ENCODE measurements around the gene GPR183.

GPR183 gene

DNA sequence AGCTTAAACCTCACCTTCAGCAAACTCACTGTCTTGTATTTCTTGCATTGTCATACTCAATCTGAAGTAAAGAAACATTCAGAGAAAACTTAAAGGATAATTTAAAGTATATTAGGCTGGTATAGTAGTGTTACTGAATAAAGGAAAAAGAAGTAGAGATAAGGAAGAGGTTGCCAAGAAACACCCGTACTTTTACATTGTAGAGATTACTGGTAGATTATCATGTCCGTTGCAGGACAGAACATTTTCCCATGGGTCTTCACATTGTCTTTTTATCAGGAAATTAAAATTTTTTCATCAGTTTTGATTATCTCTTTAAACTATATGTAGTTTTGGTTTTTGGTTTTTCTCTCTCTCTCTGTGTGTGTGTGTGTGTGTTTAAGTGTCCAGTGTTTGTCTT, 19.9 kb upstream of the GPR183 start:
- TF ChIP-seq TCF12 (IDR thresholded peaks at IDR 0.05; ENCODE audit: low read depth) (no peak), RAD21 (IDR thresholded peaks at IDR 0.05; ENCODE audit: low read depth) (no peak), TAF1 (IDR thresholded peaks at IDR 0.05; ENCODE audit: low read depth) (no peak), TEAD4 (IDR thresholded peaks at IDR 0.05) (no peak), ZBTB7A (IDR thresholded peaks at IDR 0.05; ENCODE audit: low read depth) (no peak), CEBPB (IDR thresholded peaks at IDR 0.05) (no peak)
- TF ChIP-seq, protein P1, sequence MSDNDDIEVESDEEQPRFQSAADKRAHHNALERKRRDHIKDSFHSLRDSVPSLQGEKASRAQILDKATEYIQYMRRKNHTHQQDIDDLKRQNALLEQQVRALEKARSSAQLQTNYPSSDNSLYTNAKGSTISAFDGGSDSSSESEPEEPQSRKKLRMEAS (IDR thresholded peaks at IDR 0.05) = no peak
- TF ChIP-seq, protein P2, sequence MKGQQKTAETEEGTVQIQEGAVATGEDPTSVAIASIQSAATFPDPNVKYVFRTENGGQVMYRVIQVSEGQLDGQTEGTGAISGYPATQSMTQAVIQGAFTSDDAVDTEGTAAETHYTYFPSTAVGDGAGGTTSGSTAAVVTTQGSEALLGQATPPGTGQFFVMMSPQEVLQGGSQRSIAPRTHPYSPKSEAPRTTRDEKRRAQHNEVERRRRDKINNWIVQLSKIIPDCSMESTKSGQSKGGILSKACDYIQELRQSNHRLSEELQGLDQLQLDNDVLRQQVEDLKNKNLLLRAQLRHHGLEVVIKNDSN (IDR thresholded peaks at IDR 0.05) = no peak

DNA sequence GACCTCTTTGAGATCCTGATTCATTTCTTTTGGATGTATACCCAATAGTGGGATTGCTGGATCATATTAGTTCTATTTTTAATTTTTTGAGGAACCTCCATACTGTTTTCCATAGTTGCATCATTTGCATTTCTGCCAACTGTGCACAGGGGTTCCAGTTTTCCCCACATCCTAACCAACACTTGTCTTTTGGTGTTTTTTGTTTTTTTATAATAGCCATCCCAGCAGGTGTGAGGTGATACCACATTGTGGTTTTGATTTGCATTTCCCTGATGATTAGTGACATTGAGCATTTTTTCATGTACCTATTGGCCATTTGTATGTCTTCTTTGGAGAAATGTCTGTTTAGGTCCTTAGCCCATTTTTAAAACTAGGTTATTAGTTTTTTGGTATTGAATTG, 18.8 kb upstream of the GPR183 start:
- no peak for TF ChIP-seq NFIC (IDR thresholded peaks at IDR 0.05)
- TF ChIP-seq ZBTB7A (IDR thresholded peaks at IDR 0.05; ENCODE audit: low read depth) = no peak
- TF ChIP-seq FOXM1 (IDR thresholded peaks at IDR 0.05; ENCODE audit: borderline replicate concordance, low read depth) = no peak
- no peak for TF ChIP-seq CEBPB (IDR thresholded peaks at IDR 0.05)
- TF ChIP-seq YY1 (IDR thresholded peaks at IDR 0.05; ENCODE audit: low read depth) = no peak
- TF ChIP-seq, protein P1 (IDR thresholded peaks at IDR 0.05) = no peak

DNA sequence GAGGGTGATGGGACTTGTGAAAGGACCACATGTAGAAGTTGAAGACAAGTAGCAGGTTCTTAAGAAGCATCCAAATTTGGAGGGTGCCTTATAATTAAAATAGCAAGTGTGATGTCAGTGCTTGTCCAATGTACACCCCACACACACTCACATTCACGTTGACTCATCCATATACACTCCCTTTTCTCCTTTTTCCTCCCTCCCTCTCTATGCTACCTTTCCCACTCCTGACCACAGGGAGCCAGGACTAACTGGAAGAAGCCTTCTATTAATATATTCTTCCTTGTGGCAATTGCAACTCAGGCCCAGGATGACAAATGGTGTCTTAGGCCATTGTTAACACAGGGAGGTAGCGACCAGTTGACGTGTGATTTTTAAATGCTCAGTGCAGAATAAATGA, 16.3 kb upstream of the GPR183 start:
- TF ChIP-seq EP300 (IDR thresholded peaks at IDR 0.05; ENCODE audit: borderline replicate concordance) (no peak), TCF12 (IDR thresholded peaks at IDR 0.05; ENCODE audit: low read depth) (no peak), TEAD4 (IDR thresholded peaks at IDR 0.05) (no peak), FOXM1 (IDR thresholded peaks at IDR 0.05; ENCODE audit: borderline replicate concordance, low read depth) (no peak), CEBPB (IDR thresholded peaks at IDR 0.05) (no peak)
- TF ChIP-seq, protein P2 (IDR thresholded peaks at IDR 0.05) = no peak
- TF ChIP-seq, protein P1 (IDR thresholded peaks at IDR 0.05) = no peak

DNA sequence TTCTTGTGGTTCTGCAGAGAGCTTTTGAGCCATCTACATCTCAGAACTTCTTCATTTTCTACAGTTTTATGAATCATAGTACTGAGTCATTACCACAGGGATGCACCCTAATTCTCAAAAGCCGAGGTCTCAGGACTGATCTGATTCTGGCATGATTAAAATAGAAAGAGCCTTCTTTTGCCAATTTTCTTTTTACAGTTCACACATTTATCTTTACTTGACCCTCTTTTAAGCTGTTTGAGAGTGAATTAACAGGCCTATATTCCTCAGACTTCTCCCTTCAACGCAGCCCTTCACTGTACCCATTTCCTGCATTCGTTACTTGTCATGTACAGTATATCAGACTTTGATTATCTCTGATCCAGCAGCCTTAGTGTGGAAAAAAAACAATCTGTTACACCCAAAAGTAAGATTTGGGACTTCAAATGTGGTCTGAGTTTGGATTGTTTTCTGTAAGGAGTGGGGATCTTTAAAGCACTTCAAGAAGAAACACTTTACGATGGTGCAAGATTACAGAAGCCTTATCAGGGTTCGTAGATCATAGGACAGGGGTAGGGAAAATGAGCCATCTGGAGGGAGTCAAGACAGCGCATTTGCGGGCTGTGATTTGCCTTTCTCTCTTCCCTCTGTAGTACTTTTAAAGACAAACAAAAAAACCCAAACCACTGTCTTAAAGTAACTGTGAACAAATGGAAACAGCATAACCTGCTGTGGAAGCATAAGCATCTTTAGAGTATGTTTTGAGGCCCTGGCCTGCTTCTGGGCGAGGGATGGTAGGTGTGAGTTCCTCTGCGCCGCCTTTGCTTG, 15.3 kb upstream of the GPR183 start:
- TF ChIP-seq FOXM1 (IDR thresholded peaks at IDR 0.05; ENCODE audit: borderline replicate concordance, low read depth) = no peak
- TF ChIP-seq, protein P2 (IDR thresholded peaks at IDR 0.05) = no peak
- TF ChIP-seq, protein P1 (IDR thresholded peaks at IDR 0.05) = no peak
- TF ChIP-seq, protein P3, sequence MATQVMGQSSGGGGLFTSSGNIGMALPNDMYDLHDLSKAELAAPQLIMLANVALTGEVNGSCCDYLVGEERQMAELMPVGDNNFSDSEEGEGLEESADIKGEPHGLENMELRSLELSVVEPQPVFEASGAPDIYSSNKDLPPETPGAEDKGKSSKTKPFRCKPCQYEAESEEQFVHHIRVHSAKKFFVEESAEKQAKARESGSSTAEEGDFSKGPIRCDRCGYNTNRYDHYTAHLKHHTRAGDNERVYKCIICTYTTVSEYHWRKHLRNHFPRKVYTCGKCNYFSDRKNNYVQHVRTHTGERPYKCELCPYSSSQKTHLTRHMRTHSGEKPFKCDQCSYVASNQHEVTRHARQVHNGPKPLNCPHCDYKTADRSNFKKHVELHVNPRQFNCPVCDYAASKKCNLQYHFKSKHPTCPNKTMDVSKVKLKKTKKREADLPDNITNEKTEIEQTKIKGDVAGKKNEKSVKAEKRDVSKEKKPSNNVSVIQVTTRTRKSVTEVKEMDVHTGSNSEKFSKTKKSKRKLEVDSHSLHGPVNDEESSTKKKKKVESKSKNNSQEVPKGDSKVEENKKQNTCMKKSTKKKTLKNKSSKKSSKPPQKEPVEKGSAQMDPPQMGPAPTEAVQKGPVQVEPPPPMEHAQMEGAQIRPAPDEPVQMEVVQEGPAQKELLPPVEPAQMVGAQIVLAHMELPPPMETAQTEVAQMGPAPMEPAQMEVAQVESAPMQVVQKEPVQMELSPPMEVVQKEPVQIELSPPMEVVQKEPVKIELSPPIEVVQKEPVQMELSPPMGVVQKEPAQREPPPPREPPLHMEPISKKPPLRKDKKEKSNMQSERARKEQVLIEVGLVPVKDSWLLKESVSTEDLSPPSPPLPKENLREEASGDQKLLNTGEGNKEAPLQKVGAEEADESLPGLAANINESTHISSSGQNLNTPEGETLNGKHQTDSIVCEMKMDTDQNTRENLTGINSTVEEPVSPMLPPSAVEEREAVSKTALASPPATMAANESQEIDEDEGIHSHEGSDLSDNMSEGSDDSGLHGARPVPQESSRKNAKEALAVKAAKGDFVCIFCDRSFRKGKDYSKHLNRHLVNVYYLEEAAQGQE (IDR thresholded peaks at IDR 0.05; ENCODE audit: low read depth) = no peak
- no peak for TF ChIP-seq EP300 (IDR thresholded peaks at IDR 0.05; ENCODE audit: borderline replicate concordance)
- TF ChIP-seq CREB1 (IDR thresholded peaks at IDR 0.05; ENCODE audit: low read depth) = no peak
- TF ChIP-seq YY1 (IDR thresholded peaks at IDR 0.05; ENCODE audit: low read depth) = no peak
- no peak for TF ChIP-seq TAF1 (IDR thresholded peaks at IDR 0.05; ENCODE audit: low read depth)
- TF ChIP-seq TEAD4 (IDR thresholded peaks at IDR 0.05) = no peak
- TF ChIP-seq NFIC (IDR thresholded peaks at IDR 0.05) = no peak
- TF ChIP-seq RAD21 (IDR thresholded peaks at IDR 0.05; ENCODE audit: low read depth) = no peak
- no peak for TF ChIP-seq TCF12 (IDR thresholded peaks at IDR 0.05; ENCODE audit: low read depth)
- TF ChIP-seq ZBTB7A (IDR thresholded peaks at IDR 0.05; ENCODE audit: low read depth) = no peak
- TF ChIP-seq CEBPB (IDR thresholded peaks at IDR 0.05) = no peak

DNA sequence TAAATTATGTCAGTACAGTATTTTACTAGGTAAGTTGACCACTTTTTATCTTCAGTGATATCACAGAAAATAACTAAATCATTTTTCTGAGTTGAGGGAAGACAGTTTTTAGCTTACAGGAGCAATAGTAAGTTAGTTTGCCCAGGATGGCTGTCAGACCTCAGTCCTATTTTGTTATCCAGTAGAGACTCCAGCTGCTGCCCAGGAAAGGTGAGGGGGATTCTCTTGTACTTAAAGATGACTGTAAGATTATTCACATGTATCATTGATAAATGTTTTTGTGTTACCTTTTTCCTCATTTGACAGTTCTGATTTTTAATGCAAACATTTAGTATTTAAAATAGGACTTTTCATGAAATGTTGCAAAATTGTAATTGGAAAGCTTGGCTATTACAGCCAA, 14.5 kb upstream of the GPR183 start:
- no peak for TF ChIP-seq ZBTB7A (IDR thresholded peaks at IDR 0.05; ENCODE audit: low read depth)
- TF ChIP-seq TAF1 (IDR thresholded peaks at IDR 0.05; ENCODE audit: low read depth) = no peak
- TF ChIP-seq CREB1 (IDR thresholded peaks at IDR 0.05; ENCODE audit: low read depth) = no peak
- TF ChIP-seq RAD21 (IDR thresholded peaks at IDR 0.05; ENCODE audit: low read depth) = no peak
- TF ChIP-seq, protein P3 (IDR thresholded peaks at IDR 0.05; ENCODE audit: low read depth) = no peak
- TF ChIP-seq EP300 (IDR thresholded peaks at IDR 0.05; ENCODE audit: borderline replicate concordance) = no peak
- TF ChIP-seq YY1 (IDR thresholded peaks at IDR 0.05; ENCODE audit: low read depth) = no peak
- no peak for TF ChIP-seq EGR1 (IDR thresholded peaks at IDR 0.05)
- TF ChIP-seq, protein P1 (IDR thresholded peaks at IDR 0.05) = no peak
- no peak for TF ChIP-seq TCF12 (IDR thresholded peaks at IDR 0.05; ENCODE audit: low read depth)
- TF ChIP-seq TEAD4 (IDR thresholded peaks at IDR 0.05) = no peak
- TF ChIP-seq, protein P2 (IDR thresholded peaks at IDR 0.05) = no peak
- no peak for TF ChIP-seq CEBPB (IDR thresholded peaks at IDR 0.05)
- no peak for TF ChIP-seq FOXM1 (IDR thresholded peaks at IDR 0.05; ENCODE audit: borderline replicate concordance, low read depth)
- TF ChIP-seq NFIC (IDR thresholded peaks at IDR 0.05) = no peak

All from Ishikawa (cell line).